Natural killer cell (primary cell): Measurements from ENCODE around the gene CGA. TPM values are rescaled to one million over a fixed set of nuclear protein-coding genes. Genes with fewer than 3 reads are reported as not detected.

ENCODE experiments used
- ATAC-seq, 3 donors: fragments of 150-1000 bp in 2 of 3; fragments of 200-7000 bp in 1 of 3; cut with Tn5 transposase; 1 replicate in 1 of 3; 2 replicates in 2 of 3; pipeline ENCODE4 v1.10.0; 2021; ENCODE audit warnings: mild to moderate bottlenecking in 2 of 3, moderate library complexity in 2 of 3
- DNase-seq, 2 donors: peaks; one replicate each; pipeline versions ENCODE4 v3.0.0 to v3.0.0-alpha.2; 2013 to 2021; ENCODE audit warnings: mixed read lengths in 1 of 2
- H3K27ac ChIP-seq: one replicate; pipeline ENCODE4 v1.5.1; 2013; ENCODE audit warnings: mild to moderate bottlenecking, low read length
- H3K27me3 ChIP-seq: one replicate; pipeline ENCODE4 v1.6.1; 2013; ENCODE audit warnings: low read length; ENCODE audit not compliant: control insufficient read depth, insufficient read depth
- H3K36me3 ChIP-seq: one replicate; pipeline ENCODE4 v1.6.1; 2013; ENCODE audit warnings: low read length; ENCODE audit not compliant: control insufficient read depth, insufficient read depth
- H3K4me1 ChIP-seq: one replicate; pipeline ENCODE4 v1.6.1; 2013; ENCODE audit warnings: low read length; ENCODE audit not compliant: control insufficient read depth, insufficient read depth
- H3K4me3 ChIP-seq: one replicate; pipeline ENCODE4 v1.5.1; 2013; ENCODE audit warnings: low read length
- H3K9me3 ChIP-seq: one replicate; pipeline ENCODE4 v1.6.1; 2013; ENCODE audit warnings: low read length; ENCODE audit not compliant: control insufficient read depth, insufficient read depth
- H3K27ac Mint-ChIP-seq, 2 donors: one replicate each; pipeline ENCODE4 v1.8.0; 2022; ENCODE audit warnings: mild to moderate bottlenecking in 2 of 2, mixed read lengths in 2 of 2, moderate library complexity in 1 of 2
- H3K27me3 Mint-ChIP-seq, 2 donors: one replicate each; pipeline ENCODE4 v1.8.0; 2022; ENCODE audit warnings: low read depth in 2 of 2, mixed read lengths in 2 of 2
- H3K36me3 Mint-ChIP-seq: one replicate; pipeline ENCODE4 v1.8.0; 2022; ENCODE audit warnings: mixed read lengths
- H3K4me1 Mint-ChIP-seq, 2 donors: one replicate each; pipeline ENCODE4 v1.8.0; 2022; ENCODE audit warnings: mixed read lengths in 2 of 2
- H3K4me3 Mint-ChIP-seq: one replicate; pipeline ENCODE4 v1.8.0; 2022; ENCODE audit warnings: mild to moderate bottlenecking, moderate library complexity, mixed read lengths
- H3K9me3 Mint-ChIP-seq, 2 donors: one replicate each; pipeline ENCODE4 v1.8.0; 2022; ENCODE audit warnings: mixed read lengths in 2 of 2
- WGBS: methylation state at CpG from one replicate; pipeline ENCODE4 v1.1.7; 2013; ENCODE audit warnings: missing lambda C conversion rate; ENCODE audit not compliant: insufficient coverage; 5-methylcytosine and 5-hydroxymethylcytosine counted together
- intact Hi-C: fragments of 100-400 bp; cut with micrococcal nuclease; formaldehyde crosslinking; loops from one replicate; pipeline ENCODE4 v1.14.2; 2022
- total RNA-seq, 4 donors: library from RNA; stranded (reverse); fragments of 120-200 nt in 1 of 4; gene quantifications; one replicate each; pipeline versions ENCODE4 v1.2.3 to v1.2.4, GENCODE V29; 2013 to 2022
- TF ChIP-seq, protein P1 (sequence below): fragments of 200-600 bp; IDR thresholded peaks from one replicate; pipeline ENCODE4 v1.8.0; 2022; ENCODE audit warnings: antibody characterized with exemption

Gene CGA
- total RNA-seq, 3 donors from 2014 or later (not counting 1 experiment from before 2014, with no cell fraction given), result not detected

DNA sequence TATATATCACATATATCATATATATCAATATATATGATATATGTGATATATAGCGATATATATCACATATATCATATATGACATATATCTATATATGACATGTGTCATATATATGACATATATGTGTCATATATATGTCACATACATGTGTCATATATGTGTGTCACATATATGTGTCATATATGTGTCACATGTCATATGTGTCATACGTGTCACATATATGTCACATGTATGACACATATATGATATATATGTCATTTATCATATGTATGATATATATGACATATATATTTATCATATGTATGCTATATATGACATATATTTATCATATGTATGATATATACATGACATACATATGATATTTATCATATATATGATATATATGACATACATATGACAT is 32.8 kb upstream of the CGA start:
- Mint-ChIP-seq H3K36me3 (no peaks in the 10 kb centered on the region), H3K9me3 (no peaks in the 10 kb centered on the region), H3K4me3 (no peak overlapping the region), H3K27me3 (peaks cover 7 to 8% of the 10 kb centered on the region in 2 donors), H3K4me1 (no peaks in the 10 kb centered on the region), H3K27ac (no peak overlapping the region)
- ATAC-seq, result peak in 1 of 3 donors; percentile 50
- Histone ChIP-seq H3K36me3 (no peaks in the 10 kb centered on the region), H3K9me3 (no peaks in the 10 kb centered on the region), H3K4me3 (no peak overlapping the region), H3K27ac (no peak overlapping the region), H3K27me3 (peaks cover 12% of the 10 kb centered on the region), H3K4me1 (no peaks in the 10 kb centered on the region)
- DNase-seq, result no peak
- TF ChIP-seq, protein P1, sequence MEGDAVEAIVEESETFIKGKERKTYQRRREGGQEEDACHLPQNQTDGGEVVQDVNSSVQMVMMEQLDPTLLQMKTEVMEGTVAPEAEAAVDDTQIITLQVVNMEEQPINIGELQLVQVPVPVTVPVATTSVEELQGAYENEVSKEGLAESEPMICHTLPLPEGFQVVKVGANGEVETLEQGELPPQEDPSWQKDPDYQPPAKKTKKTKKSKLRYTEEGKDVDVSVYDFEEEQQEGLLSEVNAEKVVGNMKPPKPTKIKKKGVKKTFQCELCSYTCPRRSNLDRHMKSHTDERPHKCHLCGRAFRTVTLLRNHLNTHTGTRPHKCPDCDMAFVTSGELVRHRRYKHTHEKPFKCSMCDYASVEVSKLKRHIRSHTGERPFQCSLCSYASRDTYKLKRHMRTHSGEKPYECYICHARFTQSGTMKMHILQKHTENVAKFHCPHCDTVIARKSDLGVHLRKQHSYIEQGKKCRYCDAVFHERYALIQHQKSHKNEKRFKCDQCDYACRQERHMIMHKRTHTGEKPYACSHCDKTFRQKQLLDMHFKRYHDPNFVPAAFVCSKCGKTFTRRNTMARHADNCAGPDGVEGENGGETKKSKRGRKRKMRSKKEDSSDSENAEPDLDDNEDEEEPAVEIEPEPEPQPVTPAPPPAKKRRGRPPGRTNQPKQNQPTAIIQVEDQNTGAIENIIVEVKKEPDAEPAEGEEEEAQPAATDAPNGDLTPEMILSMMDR, result no peak
- WGBS, result no CpG with 5 or more reads among the region's 2 CpGs
- intact Hi-C loops, result no loop called here

DNA sequence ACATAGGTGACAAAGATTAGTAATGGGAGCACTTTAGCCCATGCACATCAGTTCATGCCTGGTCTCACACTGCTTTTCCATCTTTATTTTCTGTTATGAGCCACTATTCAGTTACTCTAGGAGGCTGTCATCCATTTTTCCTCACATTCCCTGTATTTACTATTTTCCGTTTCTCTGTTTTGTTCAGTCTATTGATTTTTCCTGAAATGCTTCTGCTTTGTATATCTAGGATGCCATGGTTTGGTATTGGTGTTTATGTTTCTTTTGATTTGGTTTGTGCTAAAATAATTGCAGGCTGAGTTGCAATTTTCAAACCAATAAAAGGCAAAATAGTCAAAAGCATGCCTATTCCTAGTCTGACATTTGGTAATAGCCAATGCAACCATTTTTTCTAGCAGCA is 31.6 kb upstream of the CGA start:
- intact Hi-C loops, result no loop called here
- Histone ChIP-seq H3K4me3 (no peak overlapping the region), H3K4me1 (no peaks in the 10 kb centered on the region), H3K27me3 (peaks cover 12% of the 10 kb centered on the region), H3K36me3 (no peaks in the 10 kb centered on the region), H3K9me3 (no peaks in the 10 kb centered on the region), H3K27ac (no peak overlapping the region)
- no CpG with 5 or more reads among the region's 1 CpG for WGBS
- H3K27me3 Mint-ChIP-seq, result peaks cover 16 to 19% of the 10 kb centered on the region in 2 donors
- no peaks in the 10 kb centered on the region for H3K4me1 Mint-ChIP-seq
- no peak for DNase-seq
- no peak overlapping the region for H3K4me3 Mint-ChIP-seq
- TF ChIP-seq, protein P1, result no peak
- no peaks in the 10 kb centered on the region for H3K9me3 Mint-ChIP-seq
- no peaks in the 10 kb centered on the region for H3K36me3 Mint-ChIP-seq
- no peak overlapping the region for H3K27ac Mint-ChIP-seq
- ATAC-seq, result no peak

- ATAC-seq, result no peak
- H3K27me3 Mint-ChIP-seq, result peaks cover 19 to 37% of the 10 kb centered on the region in 2 donors
- no peaks in the 10 kb centered on the region for H3K36me3 ChIP-seq
- no peaks in the 10 kb centered on the region for H3K4me1 Mint-ChIP-seq
- no peak overlapping the region for H3K27ac Mint-ChIP-seq
- H3K4me3 Mint-ChIP-seq, result no peak overlapping the region
- intact Hi-C loops, result no loop called here
- no peaks in the 10 kb centered on the region for H3K9me3 Mint-ChIP-seq
- WGBS, result 75% methylated on average over 1 of the region's 5 CpGs
- peaks cover 12% of the 10 kb centered on the region for H3K27me3 ChIP-seq
- TF ChIP-seq, protein P1, result no peak
- no peak overlapping the region for H3K27ac ChIP-seq
- H3K4me1 ChIP-seq, result no peaks in the 10 kb centered on the region
- no peak for DNase-seq
- H3K9me3 ChIP-seq, result no peaks in the 10 kb centered on the region
- no peak overlapping the region for H3K4me3 ChIP-seq
- H3K36me3 Mint-ChIP-seq, result no peaks in the 10 kb centered on the region
Measured at GRCh38 chr6:87124074-87124473, 29.2 kb upstream of the CGA start.

DNA sequence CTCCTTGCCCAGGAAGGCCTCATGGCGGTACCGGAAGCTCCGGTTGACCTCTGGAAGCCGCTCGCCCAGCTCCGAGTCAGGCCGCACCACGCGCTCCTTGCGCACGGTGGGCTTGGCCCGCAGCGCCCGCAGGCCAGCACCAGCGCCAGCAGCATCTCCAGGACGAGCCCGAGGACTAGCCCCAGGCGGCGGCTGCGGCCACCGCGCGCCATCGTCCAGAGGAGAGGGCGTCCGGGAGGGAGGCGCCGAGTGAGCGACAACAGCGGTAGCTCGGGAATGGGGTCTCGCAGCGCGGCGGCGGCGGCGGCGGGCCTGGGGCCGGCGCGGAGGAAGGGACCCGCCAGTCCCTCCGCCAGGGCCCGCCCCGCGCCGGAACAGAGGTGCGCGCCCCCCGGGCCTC is 27.6 kb upstream of the CGA start:
- intact Hi-C loops, result no loop called here
- no peak overlapping the region for H3K4me3 ChIP-seq
- H3K36me3 Mint-ChIP-seq, result no peaks in the 10 kb centered on the region
- H3K4me1 ChIP-seq, result no peaks in the 10 kb centered on the region
- peaks cover 12% of the 10 kb centered on the region for H3K27me3 ChIP-seq
- no peaks in the 10 kb centered on the region for H3K36me3 ChIP-seq
- H3K4me3 Mint-ChIP-seq, result no peak overlapping the region
- TF ChIP-seq, protein P1, result no peak
- 63% methylated on average over 51 of the region's 51 CpGs for WGBS
- peaks cover 19 to 44% of the 10 kb centered on the region in 2 donors for H3K27me3 Mint-ChIP-seq
- H3K27ac Mint-ChIP-seq, result no peak overlapping the region
- no peak for DNase-seq
- no peaks in the 10 kb centered on the region for H3K9me3 Mint-ChIP-seq
- no peak overlapping the region for H3K27ac ChIP-seq
- H3K9me3 ChIP-seq, result no peaks in the 10 kb centered on the region
- H3K4me1 Mint-ChIP-seq, result no peaks in the 10 kb centered on the region
- no peak for ATAC-seq
